HepG2 (cell line): ENCODE measurements around the gene SMTNL1. TPM values are rescaled to one million over a fixed set of nuclear protein-coding genes. Genes with fewer than 3 reads are reported as not detected.

Experiments used
- ATAC-seq: fragments of 200-7000 bp; cut with Tn5 transposase; 3 replicates; pipeline ENCODE4 v1.9.1; 2020; ENCODE audit warnings: mild to moderate bottlenecking, moderate library complexity
- BruUV-seq: library from RNA; stranded (reverse); fragments of 400-500 nt; replicated peaks from 2 replicates; lab custom pipeline; 2021; lab: Mats Ljungman, UMichigan
- CTCF ChIA-PET: fragments of 300-600 bp; formaldehyde crosslinking; extraction: SDS; loops from one replicate; lab custom pipeline; 2021; ENCODE audit warnings: low total read pairs, inconsistent platforms, low intra/inter-chr PET ratio; lab: Yijun Ruan, JAX
- POLR2A ChIA-PET: fragments of 350-600 bp; sonication (Branson Sonifier 250); formaldehyde crosslinking; loops from one replicate; lab custom pipeline; 2020; ENCODE audit warnings: antibody characterized with exemption, inconsistent platforms; lab: Yijun Ruan, JAX
- DNase-seq: peaks from one replicate; pipeline ENCODE4 v3.0.0-alpha.2; 2015; ENCODE audit warnings: low spot score
- FAIRE-seq: peaks from 3 replicates; lab custom pipeline; 2011; peaks lifted over from hg19 to GRCh38; lab: Jason Lieb, UNC
- H2AFZ ChIP-seq: one replicate; pipeline ENCODE4 v1.6.1; 2011; ENCODE audit warnings: low read length, inconsistent platforms
- H3K27ac ChIP-seq: fragments of 300-600 bp; 3 replicates; pipeline ENCODE4 v1.8.0; 2011; ENCODE audit warnings: mixed run types, mild to moderate bottlenecking, mixed read lengths, low read length, inconsistent platforms; ENCODE audit not compliant: insufficient read depth; ENCODE audit errors: extremely low read length
- H3K27me3 ChIP-seq, 2 experiments: fragments of 200-600 bp in 1 of 2; 2 replicates in 1 of 2; 3 replicates in 1 of 2; pipeline versions ENCODE4 v1.6.0 to v1.8.0; 2011; ENCODE audit warnings: low read length in 2 of 2, mild to moderate bottlenecking in 2 of 2, moderate library complexity in 2 of 2, inconsistent platforms in 1 of 2; ENCODE audit not compliant: insufficient read depth in 2 of 2, control insufficient read depth in 1 of 2
- H3K36me3 ChIP-seq, 2 experiments: fragments of 200-600 bp in 1 of 2; replicated peaks in 1 of 2; 2 replicates in 1 of 2; 3 replicates in 1 of 2; pipeline versions ENCODE4 v1.5.1 to v1.8.0; 2011; ENCODE audit warnings: low read length in 2 of 2, inconsistent platforms in 1 of 2; ENCODE audit not compliant: insufficient read depth in 2 of 2, control insufficient read depth in 1 of 2
- H3K4me1 ChIP-seq: 2 replicates; pipeline ENCODE4 v1.5.1; 2012; ENCODE audit warnings: low read length, inconsistent platforms; ENCODE audit not compliant: insufficient read depth
- H3K4me2 ChIP-seq: 2 replicates; pipeline ENCODE4 v1.6.0; 2011; ENCODE audit warnings: low read depth, low read length, inconsistent platforms
- H3K4me3 ChIP-seq, 3 experiments: fragments of 200-600 bp in 1 of 3; sonication (generic), shearing (Covaris generic) in 1 of 3; replicated peaks in 1 of 3; 2 replicates each; pipeline ENCODE4 v1.5.1; 2011 to 2016; ENCODE audit warnings: low read length in 3 of 3, inconsistent platforms in 2 of 3, low read depth in 2 of 3, mild to moderate bottlenecking in 2 of 3, control low read depth in 1 of 3, mixed read lengths in 1 of 3; ENCODE audit not compliant: insufficient read depth in 1 of 3
- H3K79me2 ChIP-seq: one replicate; pipeline ENCODE4 v1.6.1; 2011; ENCODE audit warnings: low read length, inconsistent platforms; ENCODE audit not compliant: insufficient read depth
- H3K9ac ChIP-seq: 2 replicates; pipeline ENCODE4 v1.6.0; 2011; ENCODE audit warnings: mild to moderate bottlenecking, low read depth, low read length, inconsistent platforms; ENCODE audit not compliant: insufficient read depth
- H3K9me3 ChIP-seq: 2 replicates; pipeline ENCODE4 v1.5.1; 2012; ENCODE audit warnings: mild to moderate bottlenecking, low read length
- H4K20me1 ChIP-seq: 2 replicates; pipeline ENCODE4 v1.6.0; 2011; ENCODE audit warnings: inconsistent platforms, mild to moderate bottlenecking, low read length, moderate library complexity; ENCODE audit not compliant: insufficient read depth
- ARNT2 ChIP-seq: sonication (generic); formaldehyde crosslinking; IDR thresholded peaks from 2 replicates; pipeline ENCODE4 v1.8.0; 2022; ENCODE audit warnings: mild to moderate bottlenecking, low read depth, missing genetic modification reagents, moderate library complexity
- ISL2 ChIP-seq: sonication (generic); formaldehyde crosslinking; IDR thresholded peaks from 2 replicates; pipeline ENCODE4 v1.5.0; 2020; ENCODE audit warnings: missing genetic modification reagents
- KDM1A ChIP-seq: IDR thresholded peaks from 2 replicates; pipeline ENCODE4 v1.6.1; 2016; ENCODE audit warnings: missing compliant biosample characterization
- MAFK ChIP-seq, 2 experiments: IDR thresholded peaks in 1 of 2; conservative IDR thresholded peaks in 1 of 2; 2 replicates each; pipeline ENCODE4 v1.6.1; 2011; ENCODE audit warnings: improper control_type of control experiment in 2 of 2, low read length in 2 of 2
- MIER3 ChIP-seq: IDR thresholded peaks from 2 replicates; pipeline ENCODE4 v1.6.1; 2016; ENCODE audit warnings: missing compliant biosample characterization, borderline replicate concordance
- MIXL1 ChIP-seq: IDR thresholded peaks from 2 replicates; pipeline ENCODE4 v1.6.1; 2016
- NFE2L1 ChIP-seq: sonication (generic); formaldehyde crosslinking; IDR thresholded peaks from 2 replicates; pipeline ENCODE4 v1.4.0; 2020; ENCODE audit warnings: missing genetic modification reagents, mild to moderate bottlenecking, borderline replicate concordance
- RFX3 ChIP-seq: IDR thresholded peaks from 2 replicates; pipeline ENCODE4 v1.6.1; 2016; ENCODE audit warnings: missing biosample characterization, missing genetic modification reagents
- SATB2 ChIP-seq: sonication (generic); formaldehyde crosslinking; IDR thresholded peaks from 2 replicates; pipeline ENCODE4 v1.5.0; 2020; ENCODE audit warnings: missing genetic modification reagents
- SNAI1 ChIP-seq: sonication (generic); formaldehyde crosslinking; IDR thresholded peaks from 2 replicates; pipeline ENCODE4 v1.5.0; 2020; ENCODE audit warnings: mild to moderate bottlenecking, missing genetic modification reagents, borderline replicate concordance
- STAG1 ChIP-seq: sonication (generic); formaldehyde crosslinking; IDR thresholded peaks from 2 replicates; pipeline ENCODE4 v1.4.0; 2020; ENCODE audit warnings: missing genetic modification reagents
- ZBTB1 ChIP-seq: sonication (generic); formaldehyde crosslinking; IDR thresholded peaks from 2 replicates; pipeline ENCODE4 v1.4.0; 2020; ENCODE audit warnings: missing genetic modification reagents, borderline replicate concordance
- ZNF251 ChIP-seq: sonication (generic); formaldehyde crosslinking; IDR thresholded peaks from 2 replicates; pipeline ENCODE4 v1.9.0; 2021; ENCODE audit warnings: mild to moderate bottlenecking, missing genetic modification reagents
- ZNF589 ChIP-seq: sonication (generic); formaldehyde crosslinking; conservative IDR thresholded peaks from 2 replicates; pipeline ENCODE4 v1.8.0; 2022; ENCODE audit warnings: mild to moderate bottlenecking, moderate library complexity, missing genetic modification reagents
- WGBS: methylation state at CpG from one replicate; pipeline ENCODE4 v1.1.6; 2017; ENCODE audit warnings: low lambda C conversion rate; 5-methylcytosine and 5-hydroxymethylcytosine counted together
- in situ Hi-C: cut with HindIII; loops from 2 replicates; pipeline ENCODE4 v1.10.0; 2017; ENCODE audit warnings: low pct_unique_long_range_greater_than_20kb; ENCODE audit not compliant: extremely low pct_ligation_motif_present
- intact Hi-C: fragments of 100-400 bp; cut with micrococcal nuclease; formaldehyde crosslinking; loops from one replicate; pipeline ENCODE4 v1.10.0; 2022; ENCODE audit not compliant: unreplicated experiment
- polyA plus RNA-seq, 8 experiments: library from polyadenylated mRNA; depleted of rRNA in 3 of 8; stranded (reverse) in 7 of 8; unstranded in 1 of 8; fragments of >200 nt; fragmentation: Illumina TruSeq in 4 of 8; extraction: Trizol in 4 of 8; gene quantifications; 2 replicates each; pipeline versions ENCODE4 v1.2.1 to v1.2.3, GENCODE V29; 2011 to 2016; ENCODE audit warnings: low read depth in 4 of 8, missing spikeins in 1 of 8, mixed read lengths in 1 of 8; ENCODE audit not compliant: insufficient read depth in 1 of 8
- total RNA-seq, 5 experiments: library from RNA; depleted of rRNA; stranded (reverse); fragments of >200 nt; fragmentation: Illumina TruSeq; extraction: Trizol; gene quantifications; 2 replicates each; pipeline ENCODE4 v1.2.3, GENCODE V29; 2016; ENCODE audit warnings: low read depth in 1 of 5
- TF ChIP-seq, protein P1 (sequence below): sonication (generic); formaldehyde crosslinking; IDR thresholded peaks from 2 replicates; pipeline ENCODE4 v1.8.1; 2023; ENCODE audit warnings: missing genetic modification reagents, mild to moderate bottlenecking, borderline replicate concordance
- TF ChIP-seq, protein P2 (sequence below): fragments of 450-650 bp; IDR thresholded peaks from 2 replicates; pipeline ENCODE4 v1.6.1; 2017; ENCODE audit warnings: mild to moderate bottlenecking
- TF ChIP-seq, protein P3 (sequence below): sonication (generic); formaldehyde crosslinking; conservative IDR thresholded peaks from 2 replicates; pipeline ENCODE4 v1.4.0; 2020; ENCODE audit warnings: mild to moderate bottlenecking, missing genetic modification reagents, moderate library complexity

The SMTNL1 gene
- total and polyA plus RNA-seq, 2 of the 13 experiments (the other 11 are each of a cell fraction or from before 2014, with no cell fraction given) = 0.04 TPM; not detected in 1

DNA sequence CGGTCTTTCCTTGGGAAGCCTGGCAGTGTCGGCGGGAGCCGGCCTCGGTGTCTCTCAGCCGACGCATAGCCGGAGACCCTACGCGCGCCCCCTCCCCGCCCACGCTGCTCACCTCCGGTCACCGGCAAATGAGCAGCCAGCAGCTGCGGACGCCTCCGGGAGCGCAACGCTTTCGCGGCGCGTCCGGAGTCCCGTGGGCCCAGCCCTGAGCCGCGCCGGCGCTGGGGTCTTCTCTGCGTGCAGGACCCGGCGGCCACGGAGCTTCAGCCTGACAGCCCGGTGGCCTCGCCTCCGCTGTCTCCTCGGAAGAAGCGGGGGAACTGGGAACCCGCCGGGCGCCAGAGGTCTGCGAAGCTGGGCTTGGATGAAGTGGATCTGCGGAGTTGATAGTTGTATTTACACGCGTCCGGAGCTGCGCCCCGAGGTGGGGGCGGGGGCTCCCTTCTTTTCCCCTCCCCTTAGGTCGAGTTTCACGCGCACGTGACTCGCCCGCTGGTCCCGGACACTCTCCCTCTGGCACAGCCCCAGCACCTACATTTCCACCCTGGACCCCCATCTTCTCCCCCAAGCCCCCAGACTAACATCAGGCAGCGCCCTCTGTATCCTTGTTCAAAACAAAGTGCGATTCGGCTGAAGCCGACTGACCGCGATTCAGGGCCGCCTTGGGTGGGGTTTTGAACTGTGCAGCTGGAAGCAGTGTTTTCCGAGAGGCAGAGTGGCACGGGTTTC, 21.9 kb upstream of the SMTNL1 start, which contains the start of gene SLC43A1 (continued):
- TF ChIP-seq SATB2 = peak; percentile 53; the same call in 1 of the 2 replicates
- TF ChIP-seq ARNT2 (CRISPR knock-in tag) = no peak; the same call in 1 of the 2 replicates
- no peak for TF ChIP-seq ZNF251 (CRISPR knock-in tag)
- TF ChIP-seq SNAI1 (CRISPR knock-in tag) = no peak
- no peak for TF ChIP-seq STAG1 (CRISPR knock-in tag)

DNA sequence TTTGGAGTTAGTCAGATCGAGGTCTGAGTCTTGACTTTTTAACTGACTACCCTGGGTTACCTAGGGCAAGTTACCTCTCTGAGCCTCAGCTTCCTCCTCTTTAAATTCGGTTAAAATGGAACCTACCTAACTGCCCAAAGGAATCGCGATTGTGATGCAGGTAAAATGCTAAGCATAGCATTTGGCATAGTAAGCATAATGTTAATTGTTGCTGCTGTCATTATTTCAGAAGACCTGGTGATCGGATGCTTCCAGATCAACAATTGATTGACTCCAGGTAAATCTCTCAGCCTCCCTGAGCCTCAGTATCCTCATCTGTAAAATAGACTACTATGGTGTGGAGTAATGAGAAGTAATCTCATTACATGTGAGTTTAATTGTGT, 21.3 kb upstream of the SMTNL1 start:
- CTCF ChIA-PET = no interaction called here
- Histone ChIP-seq H3K9ac (peak overlapping the region; percentile 85), H3K4me3 (peak overlapping the region; percentile 76 to 95 (median 86)), H4K20me1 (no peaks in the 10 kb centered on the region), H2AFZ (no peak overlapping the region), H3K4me1 (peaks cover 60% of the 10 kb centered on the region), H3K27ac (peak overlapping the region; percentile 82), H3K36me3 (peaks cover 0 to 13% of the 10 kb centered on the region in 2 experiments; a peak in 1 of 5 replicates), H3K9me3 (no peaks in the 10 kb centered on the region), H3K27me3 (no peaks in the 10 kb centered on the region), H3K4me2 (peak overlapping the region; percentile 96), H3K79me2 (peaks cover 42% of the 10 kb centered on the region)
- in situ Hi-C loops = no loop called here
- DNase-seq (no peak), FAIRE-seq (no peak), ATAC-seq (no peak)
- intact Hi-C loops = no loop called here
- TSS peak; percentile 94 for BruUV-seq
- POLR2A ChIA-PET = interaction anchor here (0.7 to 6.9 kb wide), 15 partner anchors 8 to 124 kb away, joined by 3 to 111 read pairs (median 4); partner anchors contain the start of genes RTN4RL2 and TIMM10
- WGBS = 5% methylated on average over 5 of the region's 5 CpGs
- TF ChIP-seq MIER3 (CRISPR knock-in tag) (no peak), RFX3 (CRISPR knock-in tag) (no peak), ZNF589 (CRISPR knock-in tag) (no peak), MIXL1 (CRISPR knock-in tag) (no peak), ISL2 (0 out of 2 replicates have a peak, but pooled peaks have one; percentile 8), NFE2L1 (no peak), ZBTB1 (CRISPR knock-in tag) (no peak), ARNT2 (CRISPR knock-in tag) (no peak), MAFK (conservative IDR thresholded peaks at IDR 0.05 in 1 of 2, IDR thresholded peaks at IDR 0.05 in 1 of 2; ENCODE audit: low read length in 2 of 2) (peak; percentile 71 to 75), KDM1A (CRISPR knock-in tag) (no peak)
- TF ChIP-seq, protein P1, sequence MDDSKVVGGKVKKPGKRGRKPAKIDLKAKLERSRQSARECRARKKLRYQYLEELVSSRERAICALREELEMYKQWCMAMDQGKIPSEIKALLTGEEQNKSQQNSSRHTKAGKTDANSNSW (CRISPR knock-in tag) = no peak
- TF ChIP-seq, protein P2, sequence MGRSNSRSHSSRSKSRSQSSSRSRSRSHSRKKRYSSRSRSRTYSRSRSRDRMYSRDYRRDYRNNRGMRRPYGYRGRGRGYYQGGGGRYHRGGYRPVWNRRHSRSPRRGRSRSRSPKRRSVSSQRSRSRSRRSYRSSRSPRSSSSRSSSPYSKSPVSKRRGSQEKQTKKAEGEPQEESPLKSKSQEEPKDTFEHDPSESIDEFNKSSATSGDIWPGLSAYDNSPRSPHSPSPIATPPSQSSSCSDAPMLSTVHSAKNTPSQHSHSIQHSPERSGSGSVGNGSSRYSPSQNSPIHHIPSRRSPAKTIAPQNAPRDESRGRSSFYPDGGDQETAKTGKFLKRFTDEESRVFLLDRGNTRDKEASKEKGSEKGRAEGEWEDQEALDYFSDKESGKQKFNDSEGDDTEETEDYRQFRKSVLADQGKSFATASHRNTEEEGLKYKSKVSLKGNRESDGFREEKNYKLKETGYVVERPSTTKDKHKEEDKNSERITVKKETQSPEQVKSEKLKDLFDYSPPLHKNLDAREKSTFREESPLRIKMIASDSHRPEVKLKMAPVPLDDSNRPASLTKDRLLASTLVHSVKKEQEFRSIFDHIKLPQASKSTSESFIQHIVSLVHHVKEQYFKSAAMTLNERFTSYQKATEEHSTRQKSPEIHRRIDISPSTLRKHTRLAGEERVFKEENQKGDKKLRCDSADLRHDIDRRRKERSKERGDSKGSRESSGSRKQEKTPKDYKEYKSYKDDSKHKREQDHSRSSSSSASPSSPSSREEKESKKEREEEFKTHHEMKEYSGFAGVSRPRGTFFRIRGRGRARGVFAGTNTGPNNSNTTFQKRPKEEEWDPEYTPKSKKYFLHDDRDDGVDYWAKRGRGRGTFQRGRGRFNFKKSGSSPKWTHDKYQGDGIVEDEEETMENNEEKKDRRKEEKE = no peak
- TF ChIP-seq, protein P3, sequence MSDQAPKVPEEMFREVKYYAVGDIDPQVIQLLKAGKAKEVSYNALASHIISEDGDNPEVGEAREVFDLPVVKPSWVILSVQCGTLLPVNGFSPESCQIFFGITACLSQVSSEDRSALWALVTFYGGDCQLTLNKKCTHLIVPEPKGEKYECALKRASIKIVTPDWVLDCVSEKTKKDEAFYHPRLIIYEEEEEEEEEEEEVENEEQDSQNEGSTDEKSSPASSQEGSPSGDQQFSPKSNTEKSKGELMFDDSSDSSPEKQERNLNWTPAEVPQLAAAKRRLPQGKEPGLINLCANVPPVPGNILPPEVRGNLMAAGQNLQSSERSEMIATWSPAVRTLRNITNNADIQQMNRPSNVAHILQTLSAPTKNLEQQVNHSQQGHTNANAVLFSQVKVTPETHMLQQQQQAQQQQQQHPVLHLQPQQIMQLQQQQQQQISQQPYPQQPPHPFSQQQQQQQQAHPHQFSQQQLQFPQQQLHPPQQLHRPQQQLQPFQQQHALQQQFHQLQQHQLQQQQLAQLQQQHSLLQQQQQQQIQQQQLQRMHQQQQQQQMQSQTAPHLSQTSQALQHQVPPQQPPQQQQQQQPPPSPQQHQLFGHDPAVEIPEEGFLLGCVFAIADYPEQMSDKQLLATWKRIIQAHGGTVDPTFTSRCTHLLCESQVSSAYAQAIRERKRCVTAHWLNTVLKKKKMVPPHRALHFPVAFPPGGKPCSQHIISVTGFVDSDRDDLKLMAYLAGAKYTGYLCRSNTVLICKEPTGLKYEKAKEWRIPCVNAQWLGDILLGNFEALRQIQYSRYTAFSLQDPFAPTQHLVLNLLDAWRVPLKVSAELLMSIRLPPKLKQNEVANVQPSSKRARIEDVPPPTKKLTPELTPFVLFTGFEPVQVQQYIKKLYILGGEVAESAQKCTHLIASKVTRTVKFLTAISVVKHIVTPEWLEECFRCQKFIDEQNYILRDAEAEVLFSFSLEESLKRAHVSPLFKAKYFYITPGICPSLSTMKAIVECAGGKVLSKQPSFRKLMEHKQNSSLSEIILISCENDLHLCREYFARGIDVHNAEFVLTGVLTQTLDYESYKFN (CRISPR knock-in tag) = peak; percentile 1; the same call in 1 of the 2 replicates
